Left cardiac atrium (tissue), 4 donors: ENCODE results near the gene OR5D13. TPM values are rescaled to one million over a fixed set of nuclear protein-coding genes. Genes with fewer than 3 reads are reported as not detected.

Experiments
- ATAC-seq, 2 donors: fragments of 200-7000 bp; cut with Tn5 transposase; one replicate each; pipeline ENCODE4 v1.9.1; 2020; ENCODE audit warnings: mild to moderate bottlenecking in 2 of 2, moderate library complexity in 2 of 2
- DNase-seq: peaks from one replicate; pipeline ENCODE4 v3.0.0-alpha.2; 2020
- intact Hi-C, 2 donors: fragments of 100-400 bp; cut with DNase I; formaldehyde crosslinking; loops; one replicate each; pipeline versions ENCODE4 v1.14.1 to v1.15.1; 2022 to 2023
- long read RNA-seq: library from polyadenylated mRNA; unstranded; transcript quantifications from one replicate; pipeline ENCODE4 v2.0.0, GENCODE V29; 2021
- total RNA-seq, 2 donors: library from RNA; stranded (reverse); fragmentation: NEBNext Ultra II Directional; extraction: Animal tissue kit (Norgen Biotek cat#: 25700); gene quantifications; one replicate each; pipeline ENCODE4 v1.2.1, GENCODE V29; 2021
- donor health status: DM: no; HTN: yes; CAD: no.
- donor health status: DM: no; HTN: yes; CAD: no; lungs with severe emphysema.
- donor health status: DM: yes; HTN: yes; CAD: no.
- donor health status: Dilated cardiomyopathy.

The OR5D13 gene
- not detected for total RNA-seq
- long read RNA-seq, result 0 reads

- intact Hi-C loops, result no loop called here
- ATAC-seq (no peak), DNase-seq (no peak)
Observed at GRCh38 chr11:55773138-55773537, at the start of gene OR5D13. Gene OR5D13 (plus strand): TSS chr11:55773438. CDS start chr11:55773438, 0 bp downstream.

- ATAC-seq (no peak), DNase-seq (no peak)
- intact Hi-C loops, result no loop called here
Observed at GRCh38 chr11:55726715-55727324, 46.4 kb upstream of the OR5D13 start.

- DNase-seq (no peak), ATAC-seq (no peak)
- intact Hi-C loops, result no loop called here
Observed at GRCh38 chr11:55732936-55733335, 40.3 kb upstream of the OR5D13 start.

- intact Hi-C loops, result no loop called here
- no peak for ATAC-seq
Observed at GRCh38 chr11:55791606-55792005, 18.4 kb downstream of the OR5D13 start.

GRCh38 chr11:55793321-55793720 lies 20.1 kb downstream of the OR5D13 start:
- no peak for DNase-seq
- intact Hi-C loops, result no loop called here
- ATAC-seq, result no peak

More at GRCh38 chr11:55791606-55792005, 18.4 kb downstream of the OR5D13 start:
- no peak for DNase-seq

- ATAC-seq (no peak), DNase-seq (no peak)
- intact Hi-C loops, result no loop called here
Observed at GRCh38 chr11:55795256-55795655, 22.0 kb downstream of the OR5D13 start, which contains the start of gene OR5D14. Gene OR5D14 (plus strand): TSS chr11:55795556. CDS start chr11:55795556, 0 bp downstream.

GRCh38 chr11:55806248-55806647 lies 33.0 kb downstream of the OR5D13 start:
- intact Hi-C loops, result no loop called here
- DNase-seq, result no peak
- no peak for ATAC-seq

GRCh38 chr11:55811067-55811466 lies 37.8 kb downstream of the OR5D13 start, which contains the start of gene OR5L1:
Gene OR5L1 (plus strand): TSS chr11:55811367. CDS start chr11:55811467, 100 bp downstream.
- intact Hi-C loops, result no loop called here
- ATAC-seq (no peak), DNase-seq (no peak)

GRCh38 chr11:55819330-55819729 lies 46.1 kb downstream of the OR5D13 start, which contains the start of gene OR5D18:
Gene OR5D18 (plus strand): TSS chr11:55819630. CDS start chr11:55819630, 0 bp downstream.
- DNase-seq, result no peak
- ATAC-seq, result no peak
- intact Hi-C loops, result no loop called here

Other genes starting within 250 kb of the OR5D13 start
- not detected for gene OR4C15, start 219.0 kb upstream of the OR5D13 start, total RNA-seq
- not detected for gene OR4C16, start 201.3 kb upstream of the OR5D13 start, total RNA-seq
- gene OR4C11, start 165.8 kb upstream of the OR5D13 start, total RNA-seq, result not detected
- gene OR4P4, start 138.3 kb upstream of the OR5D13 start, total RNA-seq, result not detected
- gene OR4S2, start 125.1 kb upstream of the OR5D13 start, total RNA-seq, result not detected
- not detected for gene OR4C6, start 111.2 kb upstream of the OR5D13 start, total RNA-seq
- not detected for gene OR5D14, start 22.1 kb downstream of the OR5D13 start, total RNA-seq
- not detected for gene OR5L1, start 37.9 kb downstream of the OR5D13 start, total RNA-seq
- not detected for gene OR5D18, start 46.2 kb downstream of the OR5D13 start, total RNA-seq
- gene OR5L2, start 53.8 kb downstream of the OR5D13 start, total RNA-seq, result not detected
- not detected for gene OR5D16, start 65.3 kb downstream of the OR5D13 start, total RNA-seq
- gene TRIM51, start 109.9 kb downstream of the OR5D13 start, total RNA-seq, result not detected
- not detected for gene OR5W2, start 141.1 kb downstream of the OR5D13 start, total RNA-seq
- gene OR5I1, start 163.0 kb downstream of the OR5D13 start, total RNA-seq, result not detected
- not detected for gene OR10AG1, start 196.5 kb downstream of the OR5D13 start, total RNA-seq
- not detected for gene OR5F1, start 221.2 kb downstream of the OR5D13 start, total RNA-seq